HG03378 (cell line): Measurements from ENCODE around the gene ACTR3C.
"Not testable (repeated sequence)": the region's sequence is repeated elsewhere in the genome, so short reads cannot be mapped to it uniquely, and the experiment has no call there.

Experiments
- ATAC-seq: cut with Tn5 transposase; IDR thresholded peaks from one replicate; pipeline ENCODE4 v1.9.1; 2021; ENCODE audit warnings: mild to moderate bottlenecking, moderate library complexity; ENCODE audit not compliant: unreplicated experiment

The ACTR3C gene

GRCh38 chr7:150314639-150315239 is 8.6 kb downstream of the ACTR3C start:
- ATAC-seq, result no peak

- no peak for ATAC-seq
These were observed 9.5 kb downstream of the ACTR3C start for GRCh38 chr7:150313870-150314269.

DNA sequence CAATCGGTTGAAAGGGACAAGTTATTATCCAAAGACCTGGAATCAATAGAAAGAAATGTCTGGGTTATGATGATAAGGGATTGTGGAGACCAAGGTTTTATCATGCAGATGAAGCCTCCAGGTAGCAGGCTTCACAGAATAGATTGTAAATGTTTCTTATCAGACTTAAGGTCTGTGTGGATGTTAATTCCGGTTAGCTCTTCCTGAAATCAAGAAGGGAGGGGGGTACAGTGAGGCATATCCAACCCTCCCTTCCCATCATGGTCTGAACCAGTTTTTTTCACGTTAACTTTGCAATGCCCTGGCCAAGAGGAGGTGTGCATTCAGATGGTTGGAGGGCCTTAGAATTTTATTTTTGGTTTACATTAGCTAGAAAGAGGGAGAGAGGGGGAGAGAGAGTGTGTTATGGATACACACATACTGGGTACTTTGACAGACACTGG is 10.0 kb downstream of the ACTR3C start:
- ATAC-seq, result no peak

- ATAC-seq, result not testable (repeated sequence)
These were observed 10.5 kb downstream of the ACTR3C start for GRCh38 chr7:150312649-150313366.

- no peak for ATAC-seq
These were observed 11.6 kb downstream of the ACTR3C start for GRCh38 chr7:150311711-150312110.

- ATAC-seq, result no peak
These were observed 12.2 kb downstream of the ACTR3C start for GRCh38 chr7:150311146-150311545.

GRCh38 chr7:150308575-150308974 is 14.8 kb downstream of the ACTR3C start:
- no peak for ATAC-seq

- no peak for ATAC-seq
These were observed 15.4 kb downstream of the ACTR3C start for GRCh38 chr7:150307904-150308303.

DNA sequence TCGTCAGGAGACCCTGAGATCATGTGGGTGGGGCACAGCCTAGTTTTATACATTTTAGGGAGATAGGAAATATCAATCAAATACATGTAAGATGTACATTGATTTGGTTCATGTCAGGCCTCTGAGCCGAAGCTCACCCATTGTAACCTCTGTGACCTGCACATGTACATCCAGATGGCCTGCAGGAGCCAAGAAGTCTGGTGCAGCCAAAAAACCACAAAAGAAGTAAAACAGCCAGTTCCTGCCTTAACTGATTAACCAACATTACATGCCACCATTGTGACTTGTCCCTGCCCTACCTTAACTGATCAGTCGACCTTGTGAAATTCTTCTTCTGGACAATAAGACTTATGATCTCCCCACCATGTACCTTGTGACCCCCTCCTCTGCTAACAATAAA is 16.2 kb downstream of the ACTR3C start:
- ATAC-seq, result no peak

- ATAC-seq, result not testable (repeated sequence)
These were observed 17.0 kb downstream of the ACTR3C start for GRCh38 chr7:150306377-150306776.

DNA sequence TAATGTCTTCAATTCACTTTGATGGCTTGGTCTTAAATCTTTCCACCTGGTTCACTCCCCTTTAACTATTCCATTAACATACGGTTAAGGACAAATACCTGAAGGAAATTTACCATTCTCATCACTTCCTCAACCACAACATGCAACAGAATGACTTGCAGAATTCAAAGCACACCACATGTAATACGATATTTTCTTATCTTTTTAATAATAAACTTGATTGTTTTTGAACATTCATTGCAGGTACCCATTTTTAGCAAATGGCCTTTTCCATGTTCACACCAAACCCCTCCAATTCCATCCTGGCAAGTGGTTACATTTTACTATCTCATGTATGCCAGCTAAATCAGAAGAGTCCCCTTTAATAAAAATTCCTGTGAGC is 17.5 kb downstream of the ACTR3C start:
- not testable (repeated sequence) for ATAC-seq

- not testable (repeated sequence) for ATAC-seq
These were observed 18.0 kb downstream of the ACTR3C start for GRCh38 chr7:150305259-150305902.

- not testable (repeated sequence) for ATAC-seq
These were observed 18.7 kb downstream of the ACTR3C start for GRCh38 chr7:150304499-150305258.

- not testable (repeated sequence) for ATAC-seq
These were observed 20.4 kb downstream of the ACTR3C start for GRCh38 chr7:150302908-150303310.

- not testable (repeated sequence) for ATAC-seq
These were observed 25.4 kb downstream of the ACTR3C start for GRCh38 chr7:150297978-150298377.

GRCh38 chr7:150296802-150297201 is 26.5 kb downstream of the ACTR3C start:
- not testable (repeated sequence) for ATAC-seq

DNA sequence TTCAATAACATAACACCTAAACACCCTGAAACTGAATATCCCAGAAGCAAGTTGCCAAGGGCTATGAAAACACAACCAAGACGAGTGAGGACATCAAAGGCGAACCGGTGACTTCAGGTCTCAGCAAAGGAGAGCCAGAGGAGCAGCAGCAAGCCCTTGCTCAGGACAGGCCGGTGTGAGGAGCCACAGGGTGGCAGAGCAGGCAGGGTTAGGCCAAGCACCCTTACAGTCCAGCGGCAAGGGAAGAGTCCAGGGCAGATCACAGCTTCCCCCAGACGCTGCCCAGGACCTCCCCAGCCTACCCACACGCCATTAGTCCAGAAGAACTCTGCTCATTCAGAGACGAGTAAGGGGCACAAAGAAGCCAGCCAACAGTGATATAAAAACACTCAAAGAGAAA is 27.7 kb downstream of the ACTR3C start:
- ATAC-seq, result not testable (repeated sequence)

DNA sequence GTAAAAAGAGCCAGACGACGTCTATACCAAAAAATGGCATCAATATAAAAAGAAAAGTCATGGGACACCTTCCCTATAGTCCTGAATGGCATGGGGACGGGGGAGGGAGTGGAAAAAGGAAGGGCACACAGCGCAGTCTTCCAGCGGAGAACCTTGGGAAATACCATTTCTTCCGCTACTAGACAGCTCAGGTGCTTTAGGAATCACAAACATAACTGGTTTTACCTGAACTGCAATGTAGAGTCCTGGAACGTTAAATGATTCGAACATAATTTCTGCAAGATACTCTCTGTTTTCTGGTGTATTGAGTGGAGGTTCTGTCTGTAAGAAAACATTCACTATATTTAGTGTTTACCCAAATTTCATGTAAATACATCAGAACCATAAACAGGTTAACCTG is 28.3 kb downstream of the ACTR3C start:
- not testable (repeated sequence) for ATAC-seq

DNA sequence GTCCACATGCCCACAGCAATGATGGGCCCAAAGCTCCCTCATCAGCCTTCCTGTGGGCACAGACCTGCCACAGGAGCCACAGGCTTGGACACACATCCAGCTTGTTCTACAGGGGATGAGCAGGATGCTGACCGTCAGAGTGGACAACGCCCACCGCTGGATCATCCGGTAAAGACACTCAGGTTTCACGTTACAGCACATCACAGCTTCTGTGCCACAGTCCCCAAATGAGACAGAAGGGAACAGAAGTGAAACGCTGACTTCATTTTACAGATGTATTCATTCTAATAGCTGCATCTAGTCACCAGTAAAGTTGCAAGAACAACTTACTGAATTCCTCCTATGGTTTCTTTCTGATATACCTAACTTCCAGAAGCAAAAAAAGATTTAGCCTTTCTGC is 33.0 kb downstream of the ACTR3C start:
- ATAC-seq, result not testable (repeated sequence)

GRCh38 chr7:150288816-150289215 is 34.5 kb downstream of the ACTR3C start:
- not testable (repeated sequence) for ATAC-seq

GRCh38 chr7:150287815-150288214 is 35.5 kb downstream of the ACTR3C start:
- not testable (repeated sequence) for ATAC-seq
